Erythroblast (primary cell): Measurements from ENCODE around the gene GPD1.
"Not testable (repeated sequence)": the region's sequence is repeated elsewhere in the genome, so short reads cannot be mapped to it uniquely, and the experiment has no call there.

Experiments used
- DNase-seq, 2 experiments: peaks; one replicate each; lab custom pipeline; 2025; lab: John Stamatoyannopoulos, UW
- GATA1 ChIP-seq: IDR thresholded peaks from 2 replicates; pipeline ENCODE4 v1.6.1; 2011; ENCODE audit warnings: low read depth, mild to moderate bottlenecking, control low read depth, low read length, moderate library complexity
- POLR2A ChIP-seq: IDR thresholded peaks from 2 replicates; pipeline ENCODE4 v1.6.1; 2011; ENCODE audit warnings: mild to moderate bottlenecking, low read length

The GPD1 gene

DNA sequence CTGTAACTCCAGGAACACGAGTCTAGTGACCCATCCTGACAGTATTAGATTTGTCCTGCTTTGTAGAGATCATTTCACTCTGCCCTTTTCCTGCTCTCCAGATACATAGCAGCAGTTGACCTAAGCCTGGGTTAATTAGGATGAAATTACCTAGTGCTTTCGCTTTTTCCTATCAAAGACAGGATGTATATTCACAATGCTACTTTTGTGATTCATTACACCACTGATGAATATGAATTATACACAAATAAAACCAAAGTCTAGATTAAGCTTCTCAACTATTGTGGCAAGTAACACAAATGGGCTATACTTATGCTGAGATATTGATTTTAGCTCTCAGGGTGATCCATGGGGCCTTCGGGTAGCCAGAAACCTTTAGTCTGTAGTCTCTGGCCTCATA, 45.5 kb downstream of the GPD1 start:
- TF ChIP-seq POLR2A (no peak), GATA1 (no peak)
- DNase-seq = no peak

DNA sequence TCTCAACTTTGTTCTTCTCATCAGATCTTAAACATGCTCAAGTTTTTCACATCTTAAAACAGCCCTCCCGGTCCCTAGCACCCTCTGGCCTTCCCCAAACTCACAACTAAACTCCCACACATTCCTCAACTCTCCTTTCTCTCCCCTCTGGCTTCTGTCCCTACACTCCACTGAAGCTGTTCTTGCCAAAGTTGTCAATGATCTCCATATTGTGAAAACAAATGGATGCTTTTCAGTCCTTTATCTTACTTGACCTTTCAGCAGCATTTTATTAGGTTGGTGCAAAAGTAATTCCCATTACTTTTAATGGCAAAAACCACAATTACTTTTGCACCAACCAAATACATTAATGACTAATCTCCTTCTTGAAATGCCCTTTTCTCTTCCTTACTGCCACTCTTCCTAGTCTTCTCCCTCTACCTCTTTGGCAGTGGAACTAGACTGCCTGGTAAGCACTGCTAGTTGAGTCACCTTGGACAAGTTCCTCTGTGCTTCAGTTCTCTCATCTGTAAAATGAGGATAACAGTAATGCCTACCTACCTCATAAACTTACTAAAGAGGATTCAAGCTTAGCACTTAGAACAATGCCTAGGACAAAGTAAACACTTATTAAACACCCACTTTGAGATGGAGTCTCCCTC, 47.4 kb downstream of the GPD1 start:
- TF ChIP-seq POLR2A (no peak), GATA1 (no peak)
- no peak for DNase-seq

DNA sequence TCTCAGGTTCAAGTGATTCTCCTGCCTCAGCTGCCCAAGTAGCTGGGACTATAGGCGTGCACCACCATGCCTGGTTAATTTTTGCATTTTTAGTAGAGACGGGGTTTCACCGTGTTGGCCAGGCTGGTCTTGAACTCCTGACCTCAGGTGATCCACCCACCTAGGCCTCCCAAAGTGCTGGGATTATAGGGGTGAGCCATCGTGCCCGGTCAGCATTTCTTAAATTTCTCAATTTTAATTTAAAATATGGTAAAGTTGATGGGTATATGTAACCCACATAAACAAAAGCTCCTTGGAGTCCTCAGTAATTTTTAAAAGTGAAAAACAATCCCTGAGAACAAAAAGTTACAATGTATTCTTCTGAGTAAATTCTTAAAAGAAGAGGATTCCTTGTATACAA, 51.1 kb downstream of the GPD1 start:
- DNase-seq = not testable (repeated sequence)

DNA sequence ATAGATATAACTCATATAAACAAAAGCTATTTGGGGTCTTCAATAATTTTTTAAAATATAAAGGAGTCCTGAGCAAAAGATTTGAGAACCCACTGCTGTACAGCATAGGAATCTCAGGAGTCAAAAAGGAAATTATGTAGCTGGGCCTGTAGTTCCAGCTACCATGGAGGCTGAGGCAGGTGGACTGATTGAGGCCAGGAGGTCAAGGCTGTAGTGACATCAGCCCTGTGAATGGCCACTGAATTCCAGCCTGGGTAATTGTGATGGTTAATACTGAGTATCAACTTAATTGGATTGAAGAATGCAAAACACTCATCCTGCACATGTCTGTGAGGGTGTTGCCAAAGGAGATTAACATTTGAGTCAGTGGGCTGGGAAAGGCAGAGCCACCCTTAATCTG, 52.8 kb downstream of the GPD1 start:
- no peak for TF ChIP-seq POLR2A
- TF ChIP-seq GATA1 = no peak
- no peak for DNase-seq

DNA sequence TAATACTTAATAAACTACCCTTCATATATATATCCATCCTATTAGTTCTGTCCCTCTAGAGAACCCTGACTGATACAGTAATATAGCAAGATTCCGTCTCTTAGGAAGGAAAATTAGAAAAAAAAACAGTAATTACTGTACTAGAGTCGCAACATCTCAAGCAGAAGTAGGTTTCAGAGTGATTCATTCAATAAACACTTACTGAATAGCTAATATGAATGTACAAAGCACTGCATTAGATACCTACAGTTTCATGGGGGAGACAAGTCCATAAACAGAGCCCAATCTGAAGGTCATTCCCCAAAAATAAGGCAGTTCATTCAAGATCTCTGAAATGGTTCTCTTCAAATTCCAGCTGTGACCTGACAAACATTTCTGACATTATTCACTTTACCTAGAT, 53.5 kb downstream of the GPD1 start:
- no peak for DNase-seq
- TF ChIP-seq GATA1 (no peak), POLR2A (no peak)

DNA sequence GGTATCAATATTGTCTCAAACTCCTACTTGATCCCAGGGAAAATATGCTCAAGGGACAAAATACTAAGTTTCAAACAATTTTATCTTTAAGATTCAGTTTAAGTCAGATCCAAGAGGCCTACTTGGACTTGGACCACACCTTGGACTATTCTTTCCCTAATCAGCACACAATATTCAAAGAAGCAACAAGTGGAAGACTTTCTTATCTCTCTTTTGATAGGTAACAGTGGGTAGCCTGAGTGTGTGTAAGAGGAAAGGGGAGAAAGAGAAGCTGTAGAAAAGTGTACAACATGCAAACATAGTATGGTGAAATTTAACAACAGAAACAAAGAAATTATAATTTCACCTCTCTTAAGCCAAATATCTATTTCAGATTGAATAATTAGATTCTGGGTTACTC, 56.8 kb downstream of the GPD1 start:
- no peak for DNase-seq
- no peak for TF ChIP-seq POLR2A
- TF ChIP-seq GATA1 = no peak
